Ramos (cell line): ENCODE measurements around the gene RBM14.
"Not testable (repeated sequence)": the region's sequence is repeated elsewhere in the genome, so short reads cannot be mapped to it uniquely, and the experiment has no call there.

Source experiments
- in situ Hi-C: fragments of 300-500 bp; cut with MboI; formaldehyde crosslinking; loops from one replicate; pipeline ENCODE4 v1.14.3; 2022; ENCODE audit warnings: low sequenced_read_pairs; ENCODE audit not compliant: unreplicated experiment

RBM14 gene

DNA sequence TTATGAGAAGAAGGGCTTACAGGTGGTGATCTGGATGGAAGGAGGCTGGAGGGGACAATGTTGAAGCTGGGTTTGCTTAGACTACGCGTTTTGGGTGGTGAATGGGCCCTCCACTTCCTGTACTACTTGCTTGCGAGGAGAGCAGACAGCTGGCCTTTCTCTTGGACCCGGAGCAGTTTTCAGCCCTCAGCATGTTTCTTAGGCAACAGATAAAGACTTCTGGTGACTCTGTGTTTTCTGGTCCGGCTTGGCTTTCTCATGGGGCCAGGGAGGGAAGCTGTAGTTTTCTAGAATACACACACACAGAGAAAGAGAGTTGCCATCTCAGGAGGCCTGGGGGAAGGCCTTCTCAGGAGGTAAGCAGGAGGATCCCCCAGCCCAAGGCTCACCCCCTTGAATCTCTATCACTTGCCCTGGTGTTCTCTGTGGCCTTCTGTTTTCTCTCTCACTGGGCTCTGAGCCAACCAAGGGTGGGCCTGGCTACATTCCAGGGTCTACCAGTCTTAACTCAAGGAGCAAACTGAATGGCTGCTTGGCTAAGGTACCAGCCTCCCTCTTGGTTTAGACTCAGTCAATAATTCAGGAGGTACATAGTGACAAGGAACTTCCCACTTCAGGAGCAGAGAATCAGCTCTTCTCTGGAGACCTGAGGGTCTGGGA lies 21.1 kb upstream of the RBM14 start:
- in situ Hi-C loops, result no loop called here

DNA sequence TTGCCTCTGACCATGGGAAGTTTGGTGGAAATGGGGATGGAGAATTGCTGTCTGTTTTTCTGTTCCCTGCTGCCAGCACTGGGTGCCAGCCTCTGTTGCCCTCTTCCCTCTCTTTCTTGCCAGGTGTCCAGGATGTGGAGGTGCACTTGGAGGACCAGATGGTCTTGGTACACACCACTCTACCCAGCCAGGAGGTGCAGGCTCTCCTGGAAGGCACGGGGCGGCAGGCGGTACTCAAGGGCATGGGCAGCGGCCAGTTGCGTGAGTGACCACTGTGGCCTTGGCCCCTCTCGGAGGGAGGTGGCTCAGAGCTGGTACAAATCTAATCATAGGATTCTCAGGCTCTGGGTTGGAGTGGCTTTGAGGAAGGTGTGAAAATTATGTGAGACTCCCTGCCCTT lies 17.4 kb upstream of the RBM14 start:
- in situ Hi-C loops, result no loop called here

DNA sequence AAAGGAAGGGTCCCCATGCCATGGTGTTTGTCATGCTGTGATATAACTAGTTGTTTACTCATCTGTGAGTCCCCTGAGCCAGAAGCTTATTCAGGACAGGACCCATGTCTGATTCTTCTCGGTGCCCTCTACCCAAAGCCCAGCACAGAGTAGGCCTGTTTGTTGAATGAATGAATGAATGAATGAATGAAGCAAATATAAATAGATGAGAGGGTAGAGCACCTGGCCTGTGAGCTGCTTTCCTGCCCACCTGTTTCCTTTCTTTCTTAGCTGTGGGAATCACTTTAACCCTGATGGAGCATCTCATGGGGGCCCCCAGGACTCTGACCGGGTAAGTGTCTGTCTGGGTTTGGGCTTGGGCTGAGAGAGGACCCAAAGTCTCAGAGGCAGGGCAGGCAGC lies 16.2 kb upstream of the RBM14 start:
- in situ Hi-C loops, result no loop called here

DNA sequence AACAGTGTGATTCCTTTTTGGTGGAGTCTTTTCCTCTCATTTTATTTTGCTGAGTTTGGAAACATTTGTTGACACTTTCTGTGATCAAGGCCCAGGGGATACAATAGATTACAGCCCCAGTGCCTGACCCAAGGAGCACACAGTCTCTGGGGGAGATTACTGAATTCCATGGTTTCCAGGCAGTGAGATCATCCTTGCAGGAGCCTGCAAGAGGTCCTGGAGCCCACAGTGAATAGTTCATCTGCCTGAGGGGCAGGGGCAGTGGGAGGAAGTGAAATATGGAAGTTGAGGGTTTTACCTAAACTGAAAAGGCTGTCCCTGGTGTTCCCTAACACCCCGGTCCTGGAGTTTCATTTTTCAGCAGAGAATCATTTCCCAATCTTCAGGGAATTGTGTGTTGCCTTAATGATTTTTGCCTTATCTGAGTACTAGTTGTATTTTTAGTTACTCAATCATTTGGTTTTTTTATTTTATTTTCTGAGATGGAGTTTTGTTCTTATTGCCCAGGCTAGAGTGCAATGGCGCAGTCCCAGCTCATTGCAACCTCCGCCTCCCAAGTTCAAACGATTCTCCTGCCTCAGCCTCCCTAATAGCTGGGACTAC lies 15.7 kb upstream of the RBM14 start:
- in situ Hi-C loops, result no loop called here

DNA sequence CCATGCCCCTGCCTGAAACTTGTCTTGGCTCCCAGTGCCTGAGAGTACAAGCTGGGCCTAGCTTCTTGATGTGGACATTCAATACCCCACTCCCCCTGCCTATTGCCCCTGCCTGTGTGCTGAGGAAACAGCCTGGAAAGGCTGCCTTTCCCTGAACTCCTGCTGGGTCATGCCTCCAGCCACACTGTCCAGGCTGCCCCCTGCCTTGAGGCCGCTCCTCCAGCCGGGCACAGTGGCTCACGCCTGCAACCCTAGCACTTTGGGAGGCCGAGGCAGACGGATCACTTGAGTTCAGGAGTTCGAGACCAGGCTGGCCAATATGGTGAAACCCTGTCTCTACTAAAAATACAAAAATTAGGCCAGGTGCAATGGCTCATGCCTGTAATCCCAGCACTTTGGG lies 13.4 kb upstream of the RBM14 start:
- in situ Hi-C loops, result no loop called here

DNA sequence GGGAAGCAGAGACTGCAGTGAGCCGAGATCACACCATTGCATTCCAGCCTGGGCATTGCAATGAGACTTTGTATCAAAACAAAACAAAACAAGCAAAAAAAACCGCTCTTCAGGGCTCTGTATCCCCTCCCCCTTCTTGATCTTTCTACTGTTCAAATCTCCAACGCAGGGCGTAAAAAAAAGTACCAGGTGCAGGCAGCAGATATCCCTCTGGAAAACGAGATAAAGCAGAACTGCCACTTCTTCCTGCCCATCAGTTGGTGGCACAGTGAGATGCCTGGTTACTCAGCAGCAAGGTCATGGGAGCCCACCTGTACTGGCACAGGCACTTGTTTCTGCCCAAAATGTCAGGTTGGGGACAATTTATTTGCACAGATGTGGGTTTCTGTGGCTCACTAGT lies 12.3 kb upstream of the RBM14 start:
- in situ Hi-C loops, result no loop called here

DNA sequence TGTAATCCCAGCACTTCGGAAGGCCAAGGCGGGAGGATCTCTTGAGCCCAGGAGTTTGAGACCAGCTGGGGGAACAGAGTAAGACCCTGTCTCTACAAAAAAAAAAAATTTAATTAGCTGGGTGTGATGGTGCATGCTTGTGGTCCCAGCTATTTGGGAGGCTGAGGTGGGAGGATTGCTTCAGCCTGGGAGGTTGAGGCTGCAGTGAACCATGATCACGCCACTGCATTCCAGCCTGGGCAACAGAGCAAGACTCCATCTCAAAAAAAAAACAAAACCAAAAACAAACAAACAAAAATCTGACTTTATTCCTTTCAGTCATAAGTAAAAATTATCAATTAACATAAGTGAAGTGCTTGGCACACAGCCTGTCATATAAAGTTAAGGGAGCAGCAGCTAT lies 9.8 kb upstream of the RBM14 start:
- in situ Hi-C loops, result not testable (repeated sequence)

DNA sequence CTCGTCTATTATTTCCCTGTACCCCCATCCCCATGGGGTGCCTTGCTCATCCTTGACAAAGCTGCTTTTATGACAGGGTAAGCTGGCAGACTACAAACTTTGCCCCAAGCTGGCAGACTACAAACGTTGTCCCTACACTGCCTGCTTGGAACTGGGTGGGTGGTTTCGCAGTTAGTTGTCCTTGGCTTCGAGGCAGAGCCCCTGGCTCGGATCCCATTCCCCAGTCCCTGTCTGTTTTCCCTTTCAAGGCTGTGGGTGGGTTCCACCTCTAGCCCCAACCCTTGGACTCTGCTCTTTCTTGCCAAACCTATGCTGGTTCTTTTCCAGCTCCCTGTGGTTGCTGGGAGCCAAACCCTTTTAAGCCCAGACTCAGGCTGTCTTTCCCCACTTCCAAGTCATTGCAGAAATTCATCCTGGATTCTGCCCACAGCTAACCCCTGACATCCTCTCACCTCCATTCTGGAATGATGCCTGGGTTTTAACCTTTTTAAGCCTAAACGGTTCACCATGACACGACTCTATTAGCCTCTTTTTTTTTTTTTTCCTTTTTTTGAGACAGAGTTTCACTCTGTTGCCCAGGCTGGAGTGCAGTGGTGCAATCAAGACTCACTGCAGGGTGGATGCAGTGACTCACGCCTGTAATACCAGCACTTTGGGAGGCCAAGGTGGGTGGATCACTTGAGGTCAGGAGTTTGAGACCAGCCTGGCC lies 9.2 kb upstream of the RBM14 start:
- in situ Hi-C loops, result no loop called here

DNA sequence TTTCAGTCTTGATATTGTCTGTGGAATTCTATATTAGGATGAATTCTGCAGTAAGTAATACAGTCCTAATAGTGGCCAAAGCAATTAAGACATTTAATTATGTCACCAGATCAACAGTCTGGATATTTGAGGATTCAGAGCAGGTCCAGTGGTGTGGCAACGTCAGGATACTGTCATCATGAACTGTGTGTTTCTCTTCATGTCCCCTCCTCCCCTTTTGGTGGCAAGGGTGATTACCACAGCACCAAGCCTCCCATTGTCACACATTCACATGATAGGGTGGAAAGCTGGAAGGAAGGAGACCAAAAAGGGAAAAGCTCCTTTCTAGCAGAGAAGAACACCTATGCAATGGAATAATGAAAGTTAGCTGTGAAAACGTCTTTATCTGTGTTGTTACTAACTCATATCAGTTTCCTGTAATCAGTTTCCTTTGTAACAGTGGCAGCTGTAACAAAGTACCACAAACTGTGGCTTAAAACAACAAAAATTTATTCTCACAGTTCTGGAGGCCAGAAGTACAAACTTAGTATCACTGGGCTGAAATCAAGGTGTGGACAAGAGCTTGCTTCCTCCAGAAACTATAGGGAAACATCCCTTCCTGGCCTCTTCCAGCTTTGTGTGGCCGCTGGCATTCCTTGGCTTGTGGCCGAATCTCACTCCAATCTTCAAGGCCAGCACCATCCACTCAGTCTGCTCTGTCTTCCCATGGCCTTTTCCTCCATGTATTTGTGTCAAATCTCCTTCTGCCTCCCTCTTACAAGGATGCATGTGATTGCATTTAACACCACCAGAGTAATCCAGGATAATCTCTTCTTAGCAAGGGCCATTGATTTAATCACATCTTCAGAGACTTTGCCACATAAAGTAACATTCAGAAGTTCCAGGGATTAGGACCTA lies 6.5 kb upstream of the RBM14 start:
- in situ Hi-C loops, result no loop called here

DNA sequence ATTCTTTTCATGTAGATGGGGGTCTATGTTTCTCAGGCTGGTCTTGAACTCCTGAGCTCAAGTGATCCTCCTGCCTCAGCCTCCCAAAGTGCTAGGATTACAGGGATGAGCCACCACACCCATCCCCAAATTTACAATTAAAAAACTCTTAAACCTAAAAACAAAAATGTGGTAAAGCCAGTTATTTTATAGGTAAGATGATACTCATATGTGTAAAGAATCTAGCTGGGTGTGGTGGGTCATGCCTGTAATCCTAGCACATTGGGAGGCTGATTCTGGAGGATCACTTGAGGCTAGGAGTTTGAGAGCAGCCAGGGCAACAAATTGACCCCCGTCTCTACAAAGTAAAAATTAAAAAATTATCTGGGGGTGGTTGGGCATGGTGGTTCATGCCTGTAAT lies 4.0 kb upstream of the RBM14 start:
- in situ Hi-C loops, result no loop called here

DNA sequence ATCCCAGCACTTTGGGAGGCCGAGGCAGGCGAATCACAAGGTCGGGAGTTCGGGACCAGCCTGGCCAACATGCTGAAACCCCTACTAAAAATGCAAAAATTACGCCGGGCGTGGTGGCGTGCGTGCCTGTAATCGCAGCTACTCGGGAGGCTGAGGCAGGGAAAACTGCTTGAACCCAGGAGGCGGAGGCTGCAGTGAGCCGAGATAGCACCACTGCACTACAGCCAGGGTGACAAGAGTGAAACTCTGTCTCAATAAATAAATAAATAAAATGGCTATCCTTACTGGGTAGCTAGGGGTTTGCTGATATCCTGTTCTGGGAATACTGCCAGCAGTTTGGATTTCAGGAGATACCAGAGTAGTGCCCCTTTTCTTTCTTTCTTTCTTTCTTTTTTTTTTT lies 2.4 kb upstream of the RBM14 start:
- in situ Hi-C loops, result no loop called here

DNA sequence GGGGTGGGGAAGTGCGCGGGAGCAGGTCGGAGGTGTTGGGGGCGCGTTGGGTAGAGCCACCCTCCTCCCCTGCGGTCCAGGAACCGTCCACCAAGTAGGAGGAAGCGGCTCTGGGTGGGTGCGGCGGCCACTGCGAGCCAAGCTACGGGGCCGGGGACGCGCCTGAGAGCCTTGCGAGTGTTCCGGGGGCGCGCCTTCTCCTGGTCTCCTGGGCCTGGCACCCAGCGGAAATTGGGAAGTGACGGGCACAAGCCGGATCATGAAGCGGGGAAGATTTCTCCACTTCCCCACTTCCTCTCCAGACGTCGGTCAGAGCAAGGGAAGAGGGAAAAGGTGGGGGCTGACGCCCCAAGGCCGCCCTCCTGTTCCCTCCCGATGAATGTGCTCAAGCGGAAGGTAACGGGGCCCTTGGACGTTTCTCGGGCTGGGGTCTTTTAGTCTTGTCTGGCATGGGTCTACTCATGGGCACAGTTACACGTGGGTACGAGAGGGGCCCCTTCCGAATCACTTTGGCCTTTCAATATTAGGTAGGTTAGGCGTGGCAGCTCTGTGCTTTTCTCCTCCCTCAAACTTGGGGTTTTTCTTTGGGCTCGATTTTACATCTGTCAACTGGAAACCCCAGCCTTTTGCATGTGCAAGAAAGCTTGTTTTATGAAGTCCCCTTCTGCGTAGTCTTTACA lies 865 bp downstream of the RBM14 start:
- in situ Hi-C loops, result no loop called here

DNA sequence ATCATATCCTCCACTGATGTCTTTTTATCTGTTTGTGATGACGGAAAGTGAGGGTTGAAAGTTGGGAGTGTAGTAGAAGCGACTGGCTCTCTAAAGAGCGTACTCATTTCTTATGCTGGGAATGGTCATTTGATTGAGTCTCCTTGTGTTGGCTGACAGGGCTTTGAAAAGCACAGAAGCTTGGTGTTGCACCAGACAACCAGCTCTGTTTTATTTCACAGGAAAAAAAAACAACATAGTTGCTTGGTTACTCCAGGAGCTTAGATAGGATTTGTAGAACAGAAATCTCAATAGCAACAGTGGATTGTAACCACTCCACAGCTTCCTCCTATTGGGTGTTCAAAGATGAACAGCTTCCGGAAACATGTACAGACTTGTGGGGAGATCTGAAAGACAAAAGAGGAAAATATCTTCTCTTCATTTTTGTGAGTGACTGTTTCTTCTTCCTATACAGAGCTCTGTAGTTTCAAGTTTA lies 2.7 kb downstream of the RBM14 start:
- in situ Hi-C loops, result no loop called here

DNA sequence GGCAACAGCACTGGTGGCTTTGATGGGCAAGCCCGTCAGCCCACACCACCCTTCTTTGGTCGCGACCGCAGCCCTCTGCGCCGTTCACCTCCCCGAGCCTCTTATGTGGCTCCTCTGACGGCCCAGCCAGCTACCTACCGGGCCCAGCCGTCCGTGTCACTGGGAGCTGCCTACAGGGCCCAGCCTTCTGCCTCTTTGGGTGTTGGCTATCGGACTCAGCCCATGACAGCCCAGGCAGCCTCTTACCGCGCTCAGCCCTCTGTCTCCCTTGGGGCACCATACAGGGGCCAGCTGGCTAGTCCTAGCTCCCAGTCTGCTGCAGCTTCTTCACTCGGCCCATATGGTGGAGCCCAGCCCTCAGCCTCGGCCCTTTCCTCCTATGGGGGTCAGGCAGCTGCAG lies 8.0 kb downstream of the RBM14 start:
- in situ Hi-C loops, result no loop called here

DNA sequence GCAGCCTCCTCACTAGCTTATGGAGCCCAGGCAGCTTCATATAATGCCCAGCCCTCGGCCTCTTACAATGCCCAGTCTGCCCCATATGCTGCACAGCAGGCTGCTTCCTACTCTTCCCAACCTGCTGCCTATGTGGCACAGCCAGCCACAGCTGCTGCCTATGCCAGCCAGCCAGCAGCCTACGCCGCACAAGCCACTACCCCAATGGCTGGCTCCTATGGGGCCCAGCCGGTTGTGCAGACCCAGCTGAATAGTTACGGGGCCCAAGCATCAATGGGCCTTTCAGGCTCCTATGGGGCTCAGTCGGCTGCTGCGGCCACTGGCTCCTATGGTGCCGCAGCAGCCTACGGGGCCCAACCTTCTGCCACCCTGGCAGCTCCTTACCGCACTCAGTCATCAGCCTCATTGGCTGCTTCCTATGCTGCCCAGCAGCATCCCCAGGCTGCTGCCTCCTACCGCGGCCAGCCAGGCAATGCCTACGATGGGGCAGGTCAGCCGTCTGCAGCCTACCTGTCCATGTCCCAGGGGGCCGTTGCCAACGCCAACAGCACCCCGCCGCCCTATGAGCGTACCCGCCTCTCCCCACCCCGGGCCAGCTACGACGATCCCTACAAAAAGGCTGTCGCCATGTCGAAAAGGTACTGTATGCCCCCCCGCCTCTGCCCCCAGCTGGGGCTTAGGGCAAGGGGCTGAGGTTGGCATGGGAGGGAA lies 8.8 kb downstream of the RBM14 start:
- in situ Hi-C loops, result no loop called here

DNA sequence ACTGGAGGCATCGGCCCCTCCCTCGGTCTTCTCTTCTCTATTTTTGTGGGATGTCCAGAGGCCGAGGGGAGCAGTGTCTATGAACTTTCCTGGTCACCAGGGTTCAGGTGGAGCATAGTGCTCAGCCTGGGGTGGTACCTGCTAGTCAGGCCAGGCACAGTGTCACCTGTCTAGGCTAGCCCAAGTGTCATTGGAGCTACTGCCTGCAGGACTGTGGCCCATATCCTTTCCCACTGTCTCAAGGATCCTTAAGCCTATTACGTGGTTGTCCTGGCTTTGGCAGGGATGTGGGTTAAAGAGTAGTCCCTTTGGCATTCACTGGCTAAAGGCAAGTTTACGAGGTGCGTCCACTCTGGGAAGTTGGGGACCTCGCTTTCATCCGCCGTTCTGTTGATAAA lies 9.3 kb downstream of the RBM14 start:
- in situ Hi-C loops, result no loop called here

DNA sequence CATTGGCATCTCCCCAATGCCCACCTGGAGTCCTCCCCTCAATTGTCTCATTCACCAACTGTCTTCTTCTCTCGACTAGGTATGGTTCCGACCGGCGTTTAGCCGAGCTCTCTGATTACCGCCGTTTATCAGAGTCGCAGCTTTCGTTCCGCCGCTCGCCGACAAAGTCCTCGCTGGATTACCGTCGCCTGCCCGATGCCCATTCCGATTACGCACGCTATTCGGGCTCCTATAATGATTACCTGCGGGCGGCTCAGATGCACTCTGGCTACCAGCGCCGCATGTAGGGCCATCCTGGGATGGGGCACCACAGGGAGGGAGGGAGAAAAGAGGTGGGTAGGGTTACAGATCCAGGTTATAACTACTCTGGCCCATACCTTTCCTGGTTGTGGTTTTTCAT lies 10.0 kb downstream of the RBM14 start:
- in situ Hi-C loops, result no loop called here

DNA sequence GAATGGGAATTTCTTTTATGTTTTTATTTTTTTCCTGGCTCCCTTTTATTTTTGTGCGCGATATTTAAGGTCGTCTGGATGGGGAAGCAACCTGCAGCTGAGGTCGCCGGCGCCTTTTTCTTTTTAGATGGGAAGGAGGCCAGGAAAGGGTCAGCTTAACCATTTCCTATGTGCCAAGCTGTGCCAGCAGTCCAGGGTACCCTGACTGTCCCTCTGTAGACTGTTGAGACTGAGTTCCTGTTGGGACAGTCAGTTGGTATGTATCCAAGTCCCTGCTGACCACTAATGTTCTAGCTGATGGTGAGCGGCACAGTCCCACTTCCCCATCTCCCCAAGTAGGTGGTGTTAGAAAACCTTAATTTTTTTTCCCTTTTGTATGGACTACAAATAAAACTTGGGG lies 10.5 kb downstream of the RBM14 start:
- in situ Hi-C loops, result no loop called here

DNA sequence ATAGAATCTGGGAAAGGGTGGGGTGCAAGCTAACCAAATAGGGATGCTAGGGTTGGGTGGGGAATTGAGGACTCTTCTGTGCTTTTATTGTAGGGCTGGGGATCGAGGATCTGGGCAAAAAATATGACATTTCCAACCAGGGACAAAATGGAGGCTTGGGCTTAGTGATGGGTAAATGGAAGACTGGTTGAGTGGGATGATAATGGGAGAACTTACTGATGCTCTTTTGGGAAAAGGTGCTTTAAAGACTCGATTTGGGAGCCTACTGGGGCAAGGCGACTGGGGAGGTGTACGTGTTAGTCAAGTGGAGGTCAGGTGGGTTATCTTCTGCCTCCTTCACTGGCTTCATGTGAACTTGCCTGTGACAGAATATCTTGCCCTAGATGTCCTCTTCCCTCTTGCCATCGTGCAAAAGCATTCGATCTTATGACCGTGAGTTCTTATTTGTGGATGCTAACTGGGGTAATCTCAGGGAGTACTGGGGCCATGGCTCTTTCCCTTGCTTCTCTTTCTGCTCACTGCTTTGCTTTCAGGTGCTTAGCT lies 11.7 kb downstream of the RBM14 start:
- in situ Hi-C loops, result no loop called here
